HG03571 (cell line): ENCODE data around the gene DOC2B.
"Not testable (repeated sequence)": the region's sequence is repeated elsewhere in the genome, so short reads cannot be mapped to it uniquely, and the experiment has no call there.

Experiments
- ATAC-seq: cut with Tn5 transposase; IDR thresholded peaks from one replicate; pipeline ENCODE4 v1.9.1; 2021; ENCODE audit not compliant: unreplicated experiment

DOC2B gene

DNA sequence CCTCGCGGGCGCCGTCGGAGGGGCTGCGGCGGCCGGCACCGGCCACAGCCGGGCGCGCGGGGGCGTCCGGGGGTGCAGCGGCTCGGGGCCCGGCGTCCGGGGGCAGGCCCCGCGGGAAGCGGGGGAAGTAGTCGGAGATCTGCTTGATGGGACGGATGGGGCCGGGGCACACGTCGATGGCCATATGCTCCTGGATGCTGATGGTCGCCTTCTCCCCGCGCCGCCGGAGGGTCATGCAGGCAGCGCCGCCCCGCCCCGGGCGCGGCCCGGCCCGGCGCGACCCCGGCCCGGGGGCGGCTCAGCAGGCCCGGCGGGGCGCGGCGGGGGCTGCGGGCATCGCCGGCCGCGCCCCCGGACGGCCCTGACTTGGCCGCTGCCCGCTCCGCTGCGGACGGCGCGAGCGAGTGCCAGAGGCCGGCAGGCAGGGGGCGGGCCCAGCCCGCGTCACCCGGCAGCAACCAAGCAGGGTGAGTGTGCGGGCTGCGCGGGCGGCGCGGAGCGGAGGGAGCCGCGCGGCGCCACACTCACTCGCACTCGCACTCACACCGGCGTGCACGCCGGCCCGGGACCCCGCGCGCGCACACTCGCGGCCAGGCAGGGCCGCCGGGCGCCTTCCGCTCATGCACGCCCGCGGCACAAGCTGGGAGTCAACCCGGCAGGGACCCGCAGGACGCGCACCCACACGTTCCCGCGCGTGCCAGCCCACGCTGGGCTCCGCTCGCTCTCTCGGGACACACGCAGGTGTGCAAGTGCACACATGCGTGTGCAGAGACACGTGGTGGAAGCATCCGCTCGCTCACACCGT lies at the start of gene DOC2B:
DOC2B (minus strand) TSS at position 406 of the 805 bp plus-strand sequence; CDS start at position 235, 171 bp downstream.
- no peak for ATAC-seq

DNA sequence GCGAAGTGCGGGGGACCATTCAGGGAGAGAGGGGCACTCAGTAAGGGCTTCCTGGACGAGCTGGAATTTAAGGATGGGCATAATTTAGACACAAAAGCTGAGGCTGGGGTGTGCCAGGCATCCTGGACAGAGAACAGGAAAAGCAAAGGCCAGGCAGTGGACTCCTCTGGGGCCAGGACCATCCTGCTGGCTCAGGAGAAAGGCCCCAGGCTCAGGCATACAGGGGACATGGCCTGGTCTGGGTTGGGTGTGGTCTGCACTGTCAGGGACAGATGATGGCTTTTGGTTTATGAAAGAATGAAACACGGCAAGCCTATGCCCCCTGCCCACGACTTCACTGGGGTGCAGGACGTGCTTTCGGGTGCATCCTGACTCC lies 48.9 kb upstream of the DOC2B start:
- no peak for ATAC-seq

DNA sequence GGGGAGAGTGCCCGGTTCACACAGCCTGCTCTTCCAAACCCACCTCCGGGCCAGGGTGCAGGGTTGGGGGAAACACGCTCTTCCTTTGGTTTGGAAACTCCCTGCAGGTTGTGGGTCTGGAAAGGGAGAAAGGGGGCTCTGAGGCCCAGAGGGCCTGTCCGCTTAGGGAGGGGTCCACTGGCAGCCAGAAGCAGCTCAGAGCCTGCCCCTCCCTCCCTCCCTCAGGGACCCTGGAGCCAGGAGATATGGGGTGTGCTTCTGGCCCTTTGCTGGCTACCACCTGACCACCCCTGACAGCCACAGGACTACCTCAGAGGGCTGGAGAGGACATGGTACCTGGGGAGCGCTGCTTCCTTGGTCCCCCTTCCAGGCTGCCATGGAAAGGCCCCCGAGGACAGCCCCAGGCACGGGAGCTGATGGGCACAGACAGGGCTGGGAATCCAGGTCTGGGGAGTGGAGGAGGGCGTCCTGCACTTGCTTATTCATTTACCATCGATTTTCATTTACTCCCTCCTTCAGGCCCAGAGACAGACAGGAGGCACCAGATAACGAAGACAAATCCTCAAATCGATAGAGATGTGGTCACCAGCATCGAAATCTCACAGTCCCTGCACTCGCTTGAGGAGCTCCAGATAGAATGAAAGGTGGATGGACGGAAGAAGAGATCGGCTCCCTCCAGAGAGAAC lies 48.4 kb upstream of the DOC2B start:
- ATAC-seq = no peak

DNA sequence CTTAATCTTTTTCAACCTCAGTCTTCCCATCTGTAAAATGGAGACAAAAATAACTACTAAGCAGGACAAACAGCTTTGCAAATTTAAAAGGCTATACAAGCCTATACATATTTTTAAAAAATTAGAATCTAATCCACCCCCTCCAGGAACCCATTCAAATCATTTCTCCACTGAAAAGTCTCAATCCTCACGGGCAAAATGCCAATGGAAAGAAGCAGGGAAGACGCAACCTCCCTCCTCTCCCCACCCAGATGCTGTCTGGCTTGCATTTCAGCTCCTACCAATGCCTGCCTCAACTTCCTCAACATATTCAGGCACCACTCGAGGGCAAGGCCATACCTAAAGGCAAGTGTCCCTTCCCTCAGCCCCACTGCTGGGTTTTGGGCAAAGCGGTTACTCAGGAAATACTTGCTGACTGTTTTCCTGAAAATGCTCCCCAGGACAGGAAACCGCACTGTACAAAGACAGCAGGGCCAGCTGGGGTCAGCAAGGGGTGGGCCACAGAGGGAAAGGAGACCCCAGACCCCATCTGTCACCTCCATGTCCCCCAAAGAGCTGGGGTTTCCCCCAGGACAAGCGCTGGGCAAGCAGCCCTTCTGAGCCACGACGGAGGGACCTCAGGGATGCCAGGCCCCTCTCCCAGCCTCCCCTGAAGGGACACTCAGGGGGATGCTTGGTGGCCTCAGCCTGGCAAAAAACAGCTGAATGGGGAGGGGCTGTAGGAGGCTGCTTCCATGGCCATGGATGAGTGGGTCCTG lies 47.7 kb upstream of the DOC2B start:
- no peak for ATAC-seq

DNA sequence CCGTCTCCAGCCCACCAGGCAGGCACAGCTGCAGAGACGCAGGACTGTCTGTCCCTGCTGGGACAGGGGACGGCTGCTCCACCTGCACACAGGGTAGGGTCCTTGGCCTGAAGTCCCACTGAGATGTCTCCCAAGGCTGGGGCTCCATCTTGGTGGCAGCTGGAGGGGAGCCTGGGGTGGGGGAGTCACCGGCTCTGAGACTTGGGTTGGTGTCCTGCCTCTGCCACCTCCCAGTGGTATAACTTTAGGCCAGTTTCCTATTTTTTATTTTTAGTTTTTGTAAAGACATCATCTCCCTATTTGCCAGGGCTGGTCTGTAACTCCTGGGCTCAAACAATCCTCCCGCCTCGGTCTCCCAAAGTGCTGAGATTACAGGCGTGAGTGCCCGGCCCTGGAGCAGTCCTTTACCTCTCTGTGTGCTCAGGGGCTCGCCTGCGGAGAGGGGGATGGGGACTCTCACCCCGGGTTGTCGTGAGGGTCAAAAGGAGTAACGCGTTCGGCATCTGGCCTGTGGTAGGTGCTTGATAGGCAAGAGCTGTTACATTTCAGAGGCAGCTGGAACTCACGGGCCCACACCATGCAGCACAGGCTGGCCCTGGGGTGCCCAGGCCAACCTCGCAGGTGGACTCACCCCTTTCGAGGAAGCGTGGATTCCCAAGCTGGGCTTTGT lies 46.6 kb upstream of the DOC2B start:
- ATAC-seq = no peak

DNA sequence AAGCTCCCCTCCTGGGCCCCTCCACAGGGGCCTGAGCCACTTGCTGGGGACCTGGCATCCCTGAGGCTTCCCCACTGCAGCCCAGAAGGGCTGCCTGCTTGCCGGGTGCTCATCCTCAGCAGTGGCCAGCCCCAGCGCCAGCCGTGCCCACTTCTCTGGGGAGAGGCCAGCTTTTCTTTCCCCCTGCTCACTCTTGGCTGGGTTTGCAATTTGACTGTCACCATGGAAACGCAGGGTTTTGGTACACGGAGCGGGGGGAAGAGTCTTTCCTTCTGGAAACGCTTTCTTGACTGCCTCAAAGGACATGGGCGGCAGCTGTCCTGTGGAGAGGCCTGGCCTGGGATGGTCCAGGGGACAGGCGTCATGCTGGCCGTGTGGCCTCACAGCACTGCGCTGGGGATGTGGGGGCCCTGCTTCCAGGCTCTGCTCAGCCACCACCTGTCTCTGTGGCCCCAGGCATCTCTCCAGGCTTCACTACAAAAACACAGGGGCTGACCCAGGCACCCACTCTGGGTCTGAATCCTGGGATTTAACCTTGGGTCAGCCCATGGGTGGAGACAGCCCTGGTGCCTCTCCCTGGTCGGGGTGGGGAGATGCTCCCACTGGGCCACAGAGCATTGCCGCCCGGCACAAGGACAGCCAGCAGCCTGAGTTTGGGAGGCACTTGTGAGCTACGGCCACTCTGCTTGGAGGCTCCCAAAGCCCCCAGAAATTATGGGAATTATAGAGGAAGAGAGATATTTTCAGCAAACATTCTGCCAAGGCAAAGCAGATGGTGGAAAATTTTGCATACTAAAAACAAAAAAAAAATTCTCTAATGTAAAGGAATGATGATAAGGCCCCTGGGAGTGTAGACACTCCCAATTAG lies 45.9 kb upstream of the DOC2B start:
- ATAC-seq = no peak

DNA sequence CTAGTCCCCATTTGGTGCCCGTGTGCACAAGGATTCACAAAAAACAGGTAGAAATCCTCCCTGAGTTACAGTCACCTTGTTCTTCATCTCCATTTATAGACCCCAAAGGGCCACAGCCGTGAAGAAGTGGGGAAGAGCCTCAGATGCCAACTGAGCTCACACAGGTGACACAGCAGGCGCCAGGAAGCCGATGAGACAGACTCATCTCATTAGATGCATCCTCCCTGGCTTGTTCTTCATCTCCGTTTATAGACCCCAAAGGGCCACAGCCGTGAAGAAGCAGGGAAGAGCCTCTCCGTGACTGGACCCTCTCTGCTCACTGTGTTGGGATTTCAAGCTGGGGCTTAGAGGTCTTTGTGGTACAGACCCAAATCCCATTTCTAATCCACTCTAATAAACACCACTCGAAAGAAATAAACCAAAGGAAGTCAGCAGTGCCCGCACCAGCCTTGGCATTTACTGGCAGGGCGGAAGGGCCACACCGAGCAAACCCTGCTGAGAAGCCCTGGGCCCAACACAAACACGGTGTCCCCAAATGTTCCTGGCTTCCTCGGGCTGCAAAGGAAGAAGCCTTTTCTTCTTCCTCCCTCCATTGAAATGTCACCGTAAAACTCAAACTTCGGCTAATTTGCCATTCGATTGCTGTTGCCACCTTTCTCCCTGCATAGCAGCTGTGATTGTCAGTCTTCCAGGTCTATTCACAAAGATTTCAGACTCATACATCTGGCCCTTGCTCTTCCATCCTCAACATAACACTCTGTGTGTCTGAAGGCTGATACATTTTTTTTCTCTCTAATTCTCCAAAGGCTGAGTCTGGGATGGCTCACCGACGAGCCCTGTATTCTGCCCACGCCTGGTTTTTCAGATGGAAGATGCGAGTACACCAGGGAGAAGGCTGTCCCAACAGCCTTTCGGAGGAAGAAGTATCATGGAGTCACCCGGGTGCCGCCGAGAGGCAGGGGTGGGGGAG lies 44.9 kb upstream of the DOC2B start:
- no peak for ATAC-seq

DNA sequence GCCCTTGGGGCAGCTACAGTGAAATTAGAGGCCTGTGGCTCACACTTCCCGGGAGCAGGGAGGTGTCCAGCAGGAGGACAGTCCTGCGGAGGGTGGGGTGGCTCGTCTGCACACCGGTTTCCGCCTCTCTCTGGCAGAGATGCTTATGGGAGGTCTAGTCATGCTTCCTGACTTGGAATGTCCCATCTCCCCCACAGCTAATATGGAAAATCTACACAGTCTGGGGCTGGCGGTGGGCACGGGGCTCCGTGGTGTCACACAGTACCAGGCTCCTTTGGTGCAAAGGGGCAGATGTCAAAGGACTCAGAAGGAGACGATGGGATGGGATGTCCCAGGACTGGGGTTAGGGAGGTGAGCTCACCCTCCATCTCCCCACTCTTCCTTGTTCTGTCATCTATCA lies 44.1 kb upstream of the DOC2B start:
- no peak for ATAC-seq

DNA sequence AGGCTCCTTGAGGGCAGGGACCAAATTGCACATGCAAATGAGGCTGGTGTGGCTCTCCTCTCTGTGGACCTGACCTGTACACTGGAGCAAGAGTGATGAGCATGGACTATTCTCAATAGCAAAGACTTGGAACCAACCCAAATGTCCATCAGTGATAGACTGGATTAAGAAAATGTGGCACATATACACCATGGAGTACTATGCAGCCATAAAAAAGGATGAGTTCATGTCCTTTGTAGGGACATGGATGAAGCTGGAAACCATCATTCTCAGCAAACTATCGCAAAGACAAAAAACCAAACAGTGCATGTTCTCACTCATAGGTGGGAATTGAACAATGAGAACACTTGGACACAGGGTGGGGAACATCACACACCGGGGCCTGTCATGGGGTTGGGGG lies 43.1 kb upstream of the DOC2B start:
- ATAC-seq = not testable (repeated sequence)

DNA sequence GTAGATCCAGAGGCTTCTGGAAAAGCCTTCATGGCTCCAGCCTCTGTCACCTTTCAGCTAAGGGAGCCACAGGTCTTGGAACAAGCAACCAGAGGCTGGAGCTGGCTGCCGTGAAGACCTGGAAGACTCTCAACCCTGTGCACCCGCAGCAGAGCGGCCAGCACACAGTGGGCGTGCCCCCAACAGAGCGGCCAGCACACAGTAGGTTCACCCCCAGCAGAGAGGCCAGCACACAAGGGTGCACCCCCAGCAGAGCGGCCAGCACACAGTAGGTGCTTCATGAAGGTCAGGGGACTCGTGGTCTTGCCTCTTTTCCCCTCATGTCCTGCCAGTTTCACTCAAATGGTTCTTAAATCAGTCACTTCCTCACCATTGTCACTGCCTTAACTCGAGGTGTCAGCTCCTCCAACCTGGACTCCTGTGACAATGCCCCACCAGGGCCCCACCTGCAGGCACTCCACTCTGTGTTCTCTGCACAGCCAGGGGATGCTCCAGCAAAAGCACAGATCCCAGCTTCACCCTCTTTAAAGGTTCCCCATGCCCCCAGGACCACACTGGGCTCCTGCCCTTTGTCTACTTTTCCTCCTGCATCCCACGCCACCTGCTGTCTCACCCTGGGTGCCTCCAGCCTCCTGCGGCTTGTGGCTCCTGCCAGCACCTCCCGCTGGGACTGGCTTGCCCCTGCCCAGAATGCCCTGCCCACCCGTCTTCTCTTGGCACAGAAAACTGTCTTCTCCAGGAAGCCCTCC lies 42.4 kb upstream of the DOC2B start:
- ATAC-seq = no peak

DNA sequence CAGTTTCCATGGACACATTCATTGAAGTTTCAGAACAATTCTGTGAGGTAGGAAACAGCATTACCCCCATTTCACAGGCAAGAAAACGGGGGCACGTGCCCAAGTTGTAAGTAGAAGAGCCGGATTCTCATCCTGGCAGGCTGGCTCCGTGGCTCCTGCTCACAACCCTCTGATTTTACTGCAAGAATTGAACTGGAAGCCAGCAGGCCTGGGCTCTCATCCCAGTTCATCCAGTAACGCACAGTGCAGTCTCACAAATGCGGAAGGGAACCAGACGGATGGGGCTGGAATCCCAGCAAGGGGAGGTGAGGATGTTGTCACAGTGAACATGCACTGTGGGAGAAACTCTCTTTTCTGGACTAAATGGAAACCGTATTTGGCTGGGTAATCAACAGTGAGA lies 40.7 kb upstream of the DOC2B start:
- no peak for ATAC-seq

DNA sequence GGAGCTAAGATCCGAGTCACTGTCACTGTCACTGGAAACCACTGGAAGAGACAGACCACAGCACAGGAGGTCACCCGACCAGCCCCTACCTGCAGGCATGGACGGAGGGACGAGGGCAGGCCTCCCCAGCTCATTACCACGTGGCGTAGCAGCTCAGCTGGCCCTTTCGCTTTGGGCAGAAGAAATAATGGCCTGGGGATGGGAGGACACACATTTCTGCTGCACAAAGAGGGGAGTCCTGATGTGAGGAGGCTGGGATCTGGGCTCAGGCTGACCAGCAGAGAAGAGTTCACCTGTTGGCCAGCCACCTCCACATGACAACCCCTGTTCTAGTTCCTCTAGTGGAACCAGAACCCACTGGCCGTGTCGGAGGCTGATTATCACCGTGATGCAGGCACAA lies 38.2 kb upstream of the DOC2B start:
- no peak for ATAC-seq

DNA sequence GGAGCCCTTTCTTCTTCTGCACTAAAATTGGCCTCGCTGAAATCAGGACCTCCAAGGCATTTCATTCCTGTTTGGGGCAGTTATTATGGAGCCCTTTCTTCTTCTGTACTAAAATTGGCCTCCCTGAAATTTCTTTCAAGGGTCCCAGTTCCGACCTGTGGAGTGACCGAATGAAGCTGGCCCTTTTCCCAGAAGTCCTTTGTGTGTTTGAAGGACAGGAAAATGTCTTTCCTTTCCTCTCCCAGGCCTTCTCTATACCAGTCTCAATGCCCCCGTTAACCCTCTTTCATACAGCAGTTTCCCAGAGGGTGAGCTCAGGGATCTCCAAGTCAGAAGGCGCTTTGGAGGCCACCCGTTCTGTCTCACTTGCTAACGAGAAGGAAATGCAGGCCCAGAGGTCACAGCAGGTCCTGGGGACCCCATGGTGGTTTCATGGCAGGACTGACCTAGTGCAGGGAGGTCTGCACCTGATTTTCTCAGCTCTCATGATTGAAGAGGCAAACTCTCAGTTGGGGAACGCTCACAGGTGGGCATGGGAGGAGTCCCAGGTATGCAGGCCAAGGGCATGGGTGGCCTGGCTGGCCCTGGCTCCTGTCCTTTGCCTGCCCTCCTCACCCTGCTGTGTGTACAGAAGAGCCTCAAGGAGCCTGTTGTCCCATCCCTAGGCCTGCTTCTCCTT lies 37.1 kb upstream of the DOC2B start:
- ATAC-seq = no peak

DNA sequence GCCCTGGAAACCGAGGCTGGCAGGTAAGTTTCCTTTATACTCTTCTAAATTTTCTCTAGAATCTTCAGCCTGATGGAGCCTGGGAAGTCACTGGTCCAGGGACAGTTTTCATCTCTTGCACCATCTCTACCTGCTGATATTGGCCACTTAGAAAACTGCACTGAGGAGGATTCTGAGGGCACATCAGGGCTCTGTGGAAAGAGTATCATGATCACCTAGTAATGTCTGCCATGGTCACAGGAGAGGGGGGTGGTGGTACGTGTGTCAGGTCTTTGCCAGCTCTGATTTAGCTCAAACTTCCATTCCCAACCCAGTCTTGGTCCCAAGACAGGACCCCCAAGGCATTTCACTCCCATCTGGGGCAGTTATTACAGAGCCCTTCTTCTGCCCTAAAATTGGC lies 35.2 kb upstream of the DOC2B start:
- ATAC-seq = no peak

DNA sequence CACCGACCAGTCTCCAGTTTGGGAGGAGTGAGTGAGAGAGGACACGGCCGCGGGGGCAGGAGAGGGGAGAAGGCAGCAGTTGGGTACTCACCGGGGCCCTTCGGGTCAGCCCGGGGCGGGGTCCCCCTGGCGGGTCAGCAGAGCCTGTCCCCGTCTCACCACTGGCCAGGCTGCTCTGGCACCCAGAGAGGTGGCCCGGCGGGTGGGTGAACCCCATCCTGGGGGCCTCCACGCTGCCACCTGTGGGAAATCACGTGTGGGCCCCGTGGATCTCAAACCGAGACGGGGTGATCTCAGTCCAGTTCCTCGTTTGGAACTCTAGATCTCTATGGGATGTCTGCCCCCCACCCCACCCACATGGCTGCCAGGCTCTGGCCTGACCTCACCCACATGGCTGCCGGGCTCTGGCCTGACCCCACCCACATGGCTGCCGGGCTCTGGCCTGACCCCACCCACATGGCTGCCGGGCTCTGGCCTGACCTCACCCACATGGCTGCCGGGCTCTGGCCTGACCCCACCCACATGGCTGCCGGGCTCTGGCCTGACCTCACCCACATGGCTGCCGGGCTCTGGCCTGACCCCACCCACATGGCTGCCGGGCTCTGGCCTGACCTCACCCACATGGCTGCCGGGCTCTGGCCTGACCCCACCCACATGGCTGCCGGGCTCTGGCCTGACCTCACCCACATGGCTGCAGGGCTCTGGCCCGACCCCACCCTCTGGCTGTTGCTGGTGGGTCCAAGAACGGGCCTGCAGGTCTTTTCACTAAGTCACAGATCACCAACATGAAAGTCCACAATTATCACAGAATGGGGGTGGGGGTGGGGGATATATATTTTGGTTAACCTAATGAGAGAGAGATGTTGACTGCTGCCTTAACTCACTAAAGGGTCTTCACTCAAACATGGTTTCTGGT lies 34.4 kb upstream of the DOC2B start:
- ATAC-seq = not testable (repeated sequence)

DNA sequence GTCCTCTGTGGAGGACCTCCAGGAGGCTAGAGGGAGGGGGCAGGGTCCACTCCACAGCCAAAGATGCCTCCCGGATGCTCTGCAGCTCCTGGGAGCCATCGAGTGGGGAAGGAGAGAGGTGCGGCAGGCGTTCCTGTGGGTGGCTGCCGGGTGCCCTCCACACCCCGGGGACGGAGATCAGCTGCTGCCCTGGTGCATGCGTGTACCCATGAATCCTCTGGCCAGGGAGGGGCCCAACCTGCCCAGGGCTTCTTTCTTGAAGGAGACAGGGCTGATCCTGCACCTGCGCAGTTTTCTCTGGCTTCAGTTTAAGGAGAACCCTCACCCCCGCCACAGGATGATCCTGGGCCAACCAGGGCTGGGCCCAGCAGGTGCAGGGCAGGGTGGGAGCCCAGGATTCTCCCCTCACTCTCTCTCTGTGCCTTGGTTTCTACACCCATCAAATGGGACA lies 33.5 kb upstream of the DOC2B start:
- ATAC-seq = no peak
